Glutamatergic neuron (in vitro differentiated cells): ENCODE measurements around the gene LCN10. TPM values are rescaled to one million over a fixed set of nuclear protein-coding genes. Genes with fewer than 3 reads are reported as not detected.
A peak's percentile ranks its signal among the peaks of the same experiment; 100 is the strongest.
"Not testable (repeated sequence)": the region's sequence is repeated elsewhere in the genome, so short reads cannot be mapped to it uniquely, and the experiment has no call there.

Source experiments
- DNase-seq: peaks from one replicate; pipeline ENCODE4 v3.0.0; 2022
- H3K27ac Mint-ChIP-seq: one replicate; pipeline ENCODE4 v1.8.0; 2020; ENCODE audit warnings: mild to moderate bottlenecking, mixed read lengths, inconsistent platforms; ENCODE audit not compliant: unreplicated experiment
- H3K27me3 Mint-ChIP-seq: one replicate; pipeline ENCODE4 v1.8.0; 2020; ENCODE audit warnings: mild to moderate bottlenecking, moderate library complexity, mixed read lengths, inconsistent platforms; ENCODE audit not compliant: unreplicated experiment
- H3K36me3 Mint-ChIP-seq: one replicate; pipeline ENCODE4 v1.8.0; 2020; ENCODE audit warnings: mild to moderate bottlenecking, mixed read lengths, inconsistent platforms; ENCODE audit not compliant: unreplicated experiment
- H3K4me1 Mint-ChIP-seq: one replicate; pipeline ENCODE4 v1.8.0; 2020; ENCODE audit warnings: mild to moderate bottlenecking, low read depth, mixed read lengths, inconsistent platforms; ENCODE audit not compliant: unreplicated experiment
- H3K4me3 Mint-ChIP-seq: one replicate; pipeline ENCODE4 v1.8.0; 2020; ENCODE audit warnings: mild to moderate bottlenecking, mixed read lengths, inconsistent platforms; ENCODE audit not compliant: unreplicated experiment
- H3K9me3 Mint-ChIP-seq: one replicate; pipeline ENCODE4 v1.8.0; 2020; ENCODE audit warnings: mild to moderate bottlenecking, moderate library complexity, mixed read lengths, inconsistent platforms; ENCODE audit not compliant: unreplicated experiment
- long read RNA-seq: library from polyadenylated mRNA; unstranded; transcript quantifications from one replicate; pipeline ENCODE4 v2.0.0, GENCODE V29; 2020; ENCODE audit not compliant: unreplicated experiment
- total RNA-seq: library from RNA; stranded (reverse); fragmentation: NEBNext Ultra II Directional; extraction: Animal tissue kit (Norgen Biotek cat#: 25700); gene quantifications from one replicate; pipeline ENCODE4 v1.2.1, GENCODE V29; 2021; ENCODE audit not compliant: unreplicated experiment
- TF ChIP-seq, protein P1 (sequence below): fragments of 200-600 bp; sonication (generic); IDR thresholded peaks from one replicate; pipeline ENCODE4 v1.5.0; 2021; ENCODE audit not compliant: partially characterized antibody, unreplicated experiment

Gene LCN10
- total RNA-seq, result not detected
- long read RNA-seq, result 0 reads

DNA sequence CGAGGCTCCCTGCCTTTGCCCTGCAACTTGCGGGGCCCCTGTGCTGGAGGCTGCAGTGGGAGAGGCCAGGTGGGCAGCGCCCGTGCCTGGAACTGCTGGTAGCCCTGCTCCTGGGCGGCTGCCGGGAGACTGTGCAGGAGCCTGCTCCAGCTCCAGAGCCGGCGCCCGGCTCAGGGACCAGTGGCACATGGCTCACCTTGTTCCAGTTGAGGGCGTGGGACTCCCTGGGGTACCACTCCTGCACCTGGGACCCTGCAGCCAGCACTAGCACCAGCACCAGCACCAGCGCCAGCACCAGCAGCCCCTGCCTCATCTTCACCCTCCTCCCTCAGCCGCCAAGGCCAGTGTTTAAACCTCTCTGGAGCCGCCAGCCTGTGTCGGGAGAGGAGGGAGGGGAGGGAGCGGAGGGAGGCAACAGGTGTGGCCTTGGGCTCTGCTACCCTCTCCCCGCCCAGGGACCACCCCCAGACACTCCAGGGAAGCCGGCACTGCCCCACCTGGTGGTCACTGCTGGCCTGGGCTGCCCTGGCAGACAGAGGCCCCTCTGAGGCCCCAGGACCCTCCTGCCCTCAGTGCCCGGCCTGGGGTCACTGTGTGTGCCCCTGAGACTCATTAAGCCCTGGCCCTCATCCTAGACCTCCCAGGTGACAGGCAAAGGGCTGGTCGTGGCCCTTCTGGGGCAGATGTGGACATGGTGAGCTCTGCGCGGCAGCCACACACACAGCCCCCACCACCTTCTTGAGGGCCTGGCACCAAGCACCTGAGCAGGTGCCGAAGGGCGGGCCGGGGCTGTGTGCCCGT, at the start of gene LCN10:
LCN10 (minus strand) TSS at position 350 of the 801 bp plus-strand sequence; CDS start at position 313, 37 bp downstream.
- H3K4me3 Mint-ChIP-seq, result no peak within 1 kb of the TSS
- no peak for DNase-seq
- no peaks in the 10 kb centered on the region for H3K27me3 Mint-ChIP-seq
- peaks cover 3% of the 10 kb centered on the region for H3K9me3 Mint-ChIP-seq
- TF ChIP-seq, protein P1, sequence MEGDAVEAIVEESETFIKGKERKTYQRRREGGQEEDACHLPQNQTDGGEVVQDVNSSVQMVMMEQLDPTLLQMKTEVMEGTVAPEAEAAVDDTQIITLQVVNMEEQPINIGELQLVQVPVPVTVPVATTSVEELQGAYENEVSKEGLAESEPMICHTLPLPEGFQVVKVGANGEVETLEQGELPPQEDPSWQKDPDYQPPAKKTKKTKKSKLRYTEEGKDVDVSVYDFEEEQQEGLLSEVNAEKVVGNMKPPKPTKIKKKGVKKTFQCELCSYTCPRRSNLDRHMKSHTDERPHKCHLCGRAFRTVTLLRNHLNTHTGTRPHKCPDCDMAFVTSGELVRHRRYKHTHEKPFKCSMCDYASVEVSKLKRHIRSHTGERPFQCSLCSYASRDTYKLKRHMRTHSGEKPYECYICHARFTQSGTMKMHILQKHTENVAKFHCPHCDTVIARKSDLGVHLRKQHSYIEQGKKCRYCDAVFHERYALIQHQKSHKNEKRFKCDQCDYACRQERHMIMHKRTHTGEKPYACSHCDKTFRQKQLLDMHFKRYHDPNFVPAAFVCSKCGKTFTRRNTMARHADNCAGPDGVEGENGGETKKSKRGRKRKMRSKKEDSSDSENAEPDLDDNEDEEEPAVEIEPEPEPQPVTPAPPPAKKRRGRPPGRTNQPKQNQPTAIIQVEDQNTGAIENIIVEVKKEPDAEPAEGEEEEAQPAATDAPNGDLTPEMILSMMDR, result no peak
- H3K36me3 Mint-ChIP-seq, result no peaks in the 10 kb centered on the region
- no peaks in the 10 kb centered on the region for H3K4me1 Mint-ChIP-seq
- no peak within 1 kb of the TSS for H3K27ac Mint-ChIP-seq

DNA sequence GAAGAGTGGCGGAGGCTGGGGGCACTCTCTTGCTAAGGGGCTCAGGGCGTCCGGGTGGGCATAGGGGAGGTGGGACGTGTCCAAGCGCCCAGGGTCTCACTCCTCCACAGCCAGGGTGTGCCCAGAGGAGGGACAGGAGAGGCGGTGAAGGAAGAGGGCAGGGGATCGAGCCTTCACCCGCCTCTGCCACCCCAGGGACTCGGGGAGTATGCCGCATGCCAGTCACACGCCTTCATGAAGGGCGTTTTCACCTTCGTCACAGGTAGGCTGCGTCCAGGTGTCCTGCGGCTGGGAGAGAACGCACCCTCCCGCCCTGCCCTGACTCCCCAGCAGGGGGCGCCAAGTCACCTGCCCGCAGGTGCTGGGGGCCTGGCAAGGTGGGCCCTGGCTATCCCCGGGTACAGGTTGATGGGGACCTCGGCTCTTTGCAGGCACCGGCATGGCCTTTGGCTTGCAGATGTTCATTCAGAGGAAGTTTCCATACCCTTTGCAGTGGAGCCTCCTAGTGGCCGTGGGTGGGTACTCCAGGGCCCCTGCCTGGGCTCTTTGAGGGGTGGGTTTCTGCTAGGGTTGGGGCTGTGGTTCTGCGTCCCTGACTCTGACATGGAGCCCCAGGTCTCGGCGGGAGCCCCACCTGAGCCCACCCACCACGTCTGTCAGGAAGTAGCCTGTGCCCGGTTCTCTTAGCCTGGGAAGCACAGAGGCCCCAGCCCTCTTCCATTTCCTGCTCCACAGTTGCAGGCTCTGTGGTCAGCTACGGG, 49.0 kb upstream of the LCN10 start:
- peaks cover 4% of the 10 kb centered on the region for H3K27me3 Mint-ChIP-seq
- TF ChIP-seq, protein P1, result peak; percentile 98
- no peak overlapping the region for H3K27ac Mint-ChIP-seq
- no peaks in the 10 kb centered on the region for H3K9me3 Mint-ChIP-seq
- H3K4me1 Mint-ChIP-seq, result peaks cover 46% of the 10 kb centered on the region
- H3K36me3 Mint-ChIP-seq, result no peaks in the 10 kb centered on the region
- H3K4me3 Mint-ChIP-seq, result peak overlapping the region; percentile 79
- peak; percentile 67 for DNase-seq

DNA sequence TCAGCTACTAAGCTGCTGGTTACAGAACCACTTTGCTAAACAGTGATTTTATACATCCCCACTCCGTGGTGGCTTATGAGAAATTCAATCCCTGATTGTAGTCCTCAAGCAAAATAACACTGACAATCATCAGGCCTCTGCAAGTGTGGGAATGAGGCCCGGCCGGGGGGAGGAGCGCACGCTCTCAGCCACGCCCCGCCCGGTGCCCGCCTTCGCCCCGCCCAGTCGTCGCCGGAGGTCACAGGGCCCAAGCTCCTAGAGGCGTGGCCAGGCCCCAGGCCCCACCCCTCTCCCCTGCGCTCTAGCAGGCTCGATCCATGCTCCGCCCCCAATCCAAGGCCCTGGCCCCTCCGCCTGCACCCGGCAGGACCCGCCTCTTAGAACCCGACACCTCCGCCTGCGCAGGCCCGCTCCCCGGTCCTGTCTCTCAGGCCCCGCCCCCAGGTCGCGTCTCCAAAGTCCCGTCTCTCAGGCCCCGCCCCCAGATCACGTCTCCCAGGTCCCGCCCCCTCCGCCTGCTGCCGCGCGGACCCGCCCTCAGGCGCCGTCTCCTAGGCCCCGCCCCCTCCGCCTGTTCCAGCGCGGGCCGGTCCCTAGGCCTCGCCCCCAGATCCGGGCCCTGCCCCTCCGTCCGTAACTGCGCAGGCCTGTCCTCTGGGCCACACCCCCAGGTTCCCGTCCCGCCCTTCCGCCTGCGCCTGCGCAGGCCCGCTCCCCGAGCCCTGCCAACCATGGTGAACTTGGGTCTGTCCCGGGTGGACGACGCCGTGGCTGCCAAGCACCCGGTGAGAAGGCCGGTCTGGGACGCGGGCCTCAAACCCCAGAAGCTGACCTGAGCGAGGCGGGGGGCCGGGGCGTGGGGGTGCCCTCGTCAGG, 48.1 kb upstream of the LCN10 start, which contains the start of gene TMEM141:
TMEM141 (plus strand) TSS at position 705 of the 876 bp plus-strand sequence; CDS start at position 732, 27 bp downstream.
- Mint-ChIP-seq H3K9me3 (no peaks in the 10 kb centered on the region), H3K27ac (peak within 1 kb of the TSS; percentile 31), H3K27me3 (peaks cover 2% of the 10 kb centered on the region), H3K4me1 (peaks cover 42% of the 10 kb centered on the region), H3K36me3 (no peaks in the 10 kb centered on the region), H3K4me3 (peak within 1 kb of the TSS; percentile 79)
- DNase-seq, result peak; percentile 100
- TF ChIP-seq, protein P1, result no peak

DNA sequence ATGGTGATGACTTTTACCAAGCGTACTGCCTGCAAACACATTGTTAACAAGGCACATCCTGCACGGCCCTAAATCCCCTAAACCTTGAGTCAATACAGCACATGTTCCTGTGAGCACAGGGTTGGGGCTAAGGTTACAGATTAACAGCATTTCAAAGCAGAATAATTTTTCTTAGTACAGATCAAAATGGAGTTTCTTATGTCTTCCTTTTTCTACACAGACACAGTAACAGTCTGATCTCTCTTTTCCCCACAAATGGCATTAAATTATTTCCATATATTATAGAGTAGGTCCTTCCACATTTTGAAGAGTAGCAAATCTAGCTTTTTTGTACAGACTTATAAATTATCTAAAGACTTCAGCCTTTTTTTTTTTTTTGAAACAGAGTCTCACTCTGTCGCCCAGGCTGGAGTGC, 46.8 kb upstream of the LCN10 start:
- no peak overlapping the region for H3K4me3 Mint-ChIP-seq
- no peak for DNase-seq
- H3K9me3 Mint-ChIP-seq, result no peaks in the 10 kb centered on the region
- peaks cover 2% of the 10 kb centered on the region for H3K27me3 Mint-ChIP-seq
- H3K4me1 Mint-ChIP-seq, result peaks cover 44% of the 10 kb centered on the region
- H3K36me3 Mint-ChIP-seq, result no peaks in the 10 kb centered on the region
- TF ChIP-seq, protein P1, result no peak
- H3K27ac Mint-ChIP-seq, result peak overlapping the region; percentile 41

DNA sequence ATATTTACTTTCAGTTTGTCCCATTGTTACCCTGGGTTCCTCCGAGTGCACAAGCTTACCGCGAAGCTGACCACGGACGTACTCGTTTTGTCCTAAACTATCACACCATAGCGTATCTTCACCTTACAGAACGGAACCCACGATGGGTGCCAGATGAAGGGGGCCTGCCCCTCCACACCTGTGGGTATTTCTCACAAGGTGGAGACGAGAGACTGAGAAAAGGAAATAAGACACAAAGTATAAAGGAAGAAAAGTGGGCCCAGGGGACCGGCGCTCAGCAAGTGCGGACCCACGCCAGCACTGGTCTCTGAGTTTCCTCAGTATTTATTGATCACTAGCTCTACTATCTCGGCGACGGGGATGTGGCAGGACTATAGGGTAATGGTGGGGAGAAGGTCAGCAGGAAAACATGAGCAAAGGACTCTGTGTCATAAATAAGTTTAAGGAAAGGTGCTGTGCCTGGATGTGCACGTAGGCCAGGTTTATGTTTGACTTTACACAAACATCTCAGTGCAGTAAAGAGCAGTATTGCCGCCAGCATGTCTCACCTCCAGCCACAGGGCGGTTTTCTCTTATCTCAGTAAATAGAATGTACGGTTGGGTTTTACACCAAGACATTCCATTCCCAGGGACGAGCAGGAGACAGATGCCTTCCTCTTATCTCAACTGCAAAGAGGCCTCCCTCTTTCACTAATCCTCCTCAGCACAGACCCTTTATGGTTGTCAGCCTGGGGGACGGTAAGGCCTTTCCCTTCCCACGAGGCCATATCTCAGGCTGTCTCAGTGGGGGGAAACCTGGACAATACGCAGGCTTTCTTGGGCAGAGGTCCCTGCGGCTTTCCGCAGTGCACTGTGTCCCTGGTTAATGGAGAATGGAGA, 46.1 kb upstream of the LCN10 start:
- H3K4me3 Mint-ChIP-seq, result peak overlapping the region; percentile 34
- peaks cover 51% of the 10 kb centered on the region for H3K4me1 Mint-ChIP-seq
- peak overlapping the region; percentile 41 for H3K27ac Mint-ChIP-seq
- not testable (repeated sequence) for H3K9me3 Mint-ChIP-seq, DNase-seq, H3K27me3 Mint-ChIP-seq, H3K36me3 Mint-ChIP-seq
